Hematopoietic multipotent progenitor cell treated with erythropoietin and hydrocortisone succinate and interleukin-3 and kit ligand, for 15 days (in vitro differentiated cells): Measurements from ENCODE around the gene MBLAC1.

Experiments
- DNase-seq: peaks from one replicate; pipeline ENCODE4 v3.0.0-alpha.2; 2015; ENCODE audit warnings: low spot score

MBLAC1 gene

GRCh38 chr7:100171087-100171681 is 44.4 kb downstream of the MBLAC1 start:
- DNase-seq: no peak

GRCh38 chr7:100171840-100172239 is 45.1 kb downstream of the MBLAC1 start:
- DNase-seq: no peak

DNA sequence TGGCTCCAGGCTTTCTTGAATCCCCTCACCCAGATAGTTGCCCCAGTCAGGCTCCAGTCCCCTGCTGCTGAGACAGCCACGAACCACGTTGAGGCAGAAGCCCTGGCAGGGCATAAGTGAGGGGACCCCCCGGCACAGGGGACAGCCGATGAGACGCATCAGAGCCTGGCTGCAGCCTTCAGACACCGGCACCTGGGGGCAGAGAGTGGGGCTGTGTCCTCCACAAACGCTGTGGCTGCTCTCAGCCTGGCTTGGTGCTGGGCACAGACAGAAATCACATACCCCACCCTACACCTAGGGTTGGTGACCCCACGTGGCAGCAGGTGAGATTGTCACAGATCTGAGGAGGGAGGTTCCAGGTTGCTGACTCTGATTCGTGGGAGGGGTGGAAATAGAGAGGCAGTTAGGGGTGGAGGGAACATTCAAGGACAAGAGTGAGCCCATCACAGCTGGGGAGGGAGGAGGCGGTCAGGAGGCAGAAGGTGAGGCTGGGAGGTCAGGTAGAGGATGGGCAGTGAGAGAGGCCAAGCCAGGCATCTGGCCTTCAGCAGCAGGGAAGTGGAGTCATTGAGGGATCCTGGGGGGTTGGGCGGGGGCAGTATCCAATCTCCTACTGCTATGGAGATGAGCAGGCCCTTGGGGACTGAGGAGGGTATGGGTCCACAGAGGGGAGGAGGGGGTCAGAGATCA is 47.2 kb downstream of the MBLAC1 start:
- no peak for DNase-seq

DNA sequence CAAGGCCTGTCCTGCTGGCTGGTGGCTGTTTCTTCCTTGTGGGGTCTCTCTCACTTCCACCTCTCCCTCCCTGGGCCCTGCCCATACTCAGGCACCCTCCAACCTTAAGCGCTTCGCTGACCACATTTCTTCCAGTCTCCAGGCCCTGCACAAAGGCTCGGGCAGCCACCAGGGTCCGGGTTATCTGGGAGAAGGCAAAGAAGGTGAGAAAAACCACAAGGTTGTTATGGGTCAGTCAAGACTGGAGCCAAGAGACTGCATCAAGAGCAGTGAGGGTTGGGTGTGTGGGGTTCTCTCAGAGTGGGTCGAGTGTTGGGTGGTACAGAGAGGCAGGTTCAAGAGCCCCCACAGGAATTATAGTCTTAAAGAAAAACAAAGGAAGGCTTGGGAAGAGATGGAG is 47.8 kb downstream of the MBLAC1 start:
- no peak for DNase-seq

DNA sequence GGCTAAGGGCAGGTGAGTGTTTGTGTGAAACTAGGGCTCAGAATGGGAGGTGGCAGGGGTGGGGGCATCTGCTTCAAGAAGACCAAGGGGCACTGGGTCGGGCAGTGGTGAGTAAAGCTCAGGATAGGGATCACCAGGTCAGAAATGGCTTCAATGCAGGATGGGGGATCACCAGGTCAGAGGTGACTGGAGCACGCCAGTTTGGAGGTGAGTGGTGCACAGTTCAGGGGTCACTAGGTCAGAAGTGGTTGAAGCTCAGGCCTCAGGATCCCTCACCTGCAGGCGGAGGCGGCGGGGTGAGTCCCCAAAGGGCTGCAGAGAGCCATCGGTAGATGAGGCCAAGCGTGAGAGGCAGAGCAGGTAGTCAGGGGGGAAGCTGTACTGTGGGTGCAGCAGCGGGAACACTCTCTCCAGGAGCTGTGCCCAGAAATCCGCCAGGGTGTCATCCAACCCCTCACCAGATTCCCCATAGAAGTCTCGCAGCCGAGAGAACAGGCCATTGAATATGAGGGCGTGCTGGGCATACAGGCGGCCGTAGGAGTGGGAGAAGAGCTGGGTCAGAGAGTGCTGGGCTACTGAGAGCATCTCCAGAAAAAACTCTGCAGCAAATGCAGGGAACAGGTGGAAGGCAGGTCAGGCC is 48.6 kb downstream of the MBLAC1 start:
- no peak for DNase-seq

GRCh38 chr7:100176096-100177044 is 49.6 kb downstream of the MBLAC1 start:
- DNase-seq: no peak

DNA sequence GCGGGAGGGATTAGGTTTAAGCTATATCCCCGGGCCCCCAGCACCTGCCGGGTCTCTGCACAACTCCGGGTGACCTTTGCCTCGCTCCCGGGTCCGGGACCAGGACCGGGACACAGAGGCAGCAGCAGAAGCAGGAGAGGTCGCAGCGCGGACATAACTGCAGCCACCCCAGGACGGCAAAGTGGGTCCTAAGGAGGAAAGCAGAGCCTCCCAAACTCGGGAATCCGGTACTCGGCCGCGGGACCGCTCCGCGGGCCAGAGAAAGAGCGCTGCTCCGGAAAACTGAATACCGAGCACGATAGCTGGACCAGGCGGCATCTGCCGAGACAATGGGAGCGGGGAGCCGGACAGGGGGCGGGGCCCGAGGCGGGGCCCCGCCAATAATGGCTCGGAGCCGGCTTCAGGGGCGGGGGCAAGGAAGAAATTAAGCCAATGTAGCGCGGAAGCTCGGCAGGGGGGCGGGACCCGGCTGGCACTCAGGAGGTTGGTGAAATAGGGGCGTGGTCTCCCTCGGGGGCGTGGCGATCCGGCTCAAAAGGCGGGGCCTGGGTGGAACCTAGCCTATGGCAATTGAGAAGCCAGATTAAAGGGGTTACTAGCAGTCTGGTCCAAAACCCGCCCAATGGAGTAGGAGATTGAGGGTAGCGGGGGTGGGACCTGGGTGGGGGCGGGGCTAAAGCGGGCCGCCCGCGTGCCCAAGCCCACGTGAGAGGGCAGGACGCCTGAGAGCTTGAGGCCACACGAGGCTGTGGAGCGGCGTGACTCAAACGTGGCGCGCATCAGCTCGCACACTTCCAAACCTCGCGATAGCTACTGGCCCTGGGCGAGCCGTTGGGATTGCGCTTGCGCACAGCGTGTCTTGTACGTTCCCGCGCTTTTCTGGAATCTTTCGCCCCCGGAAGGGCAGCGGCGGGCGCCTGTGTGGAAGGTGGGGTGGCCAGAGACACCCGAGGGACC is 50.6 kb downstream of the MBLAC1 start, which contains the start of the genes GPC2 and STAG3:
Gene GPC2, minus strand, starts transcription at position 337 of the 957 bp plus-strand sequence. Its CDS starts 182 bp downstream, at position 155.
Gene STAG3, plus strand, starts transcription at position 874 of the 957 bp plus-strand sequence. CDS start 2,639 bp downstream, outside the sequence.
- peak; percentile 84 for DNase-seq
